Esophagus squamous epithelium (tissue), 4 donors: ENCODE results near the gene C19orf44. TPM values are rescaled to one million over a fixed set of nuclear protein-coding genes. Genes with fewer than 3 reads are reported as not detected.

Source experiments
- small RNA-seq, 4 donors: library from RNA; depleted of rRNA; stranded (forward); fragments of <200 nt; gene quantifications; one replicate each; pipeline ENCODE3, GENCODE V24; 2016
- total RNA-seq, 4 donors: library from RNA; depleted of rRNA; stranded (reverse); fragments of >200 nt; gene quantifications; one replicate each; pipeline ENCODE4 v1.1.0, GENCODE V29; 2016

The C19orf44 gene
- total RNA-seq, 4 donors from 2014 or later, result 2.5 to 10.0 (median 4.2) TPM

Small RNA genes lying within 50 kb of the gene (small RNA-seq; reads per million reads assigned to genes)
- gene RN7SL146P, result 0 to 0.14 (median 0) reads per million in 4 donors

Other genes starting within 250 kb of the C19orf44 start
- 10 to 100 TPM in 1 of 4 donors, 1 to 10 TPM in 3; 4.2 to 11.4 (median 8.0) TPM for gene KLF2, start 171.6 kb upstream of the C19orf44 start, total RNA-seq
- gene EPS15L1, start 24.4 kb upstream of the C19orf44 start, total RNA-seq, result 10 to 100 TPM in 3 of 4 donors, 1 to 10 TPM in 1; 8.1 to 21.7 (median 19.8) TPM
- not detected for gene CALR3, start 227 bp upstream of the C19orf44 start, total RNA-seq
- 10 to 100 TPM in 1 of 4 donors, 1 to 10 TPM in 3; 5.5 to 11.8 (median 9.6) TPM for gene CHERP, start 46.0 kb downstream of the C19orf44 start, total RNA-seq
- 10 to 100 TPM; 22.6 to 29.4 (median 25.3) TPM for gene SLC35E1, start 76.0 kb downstream of the C19orf44 start, total RNA-seq
- 1 to 10 TPM; 5.1 to 9.9 (median 8.4) TPM for gene MED26, start 131.8 kb downstream of the C19orf44 start, total RNA-seq
- gene SMIM7, start 163.8 kb downstream of the C19orf44 start, total RNA-seq, result 10 to 100 TPM; 54.0 to 89.5 (median 66.3) TPM
- gene TMEM38A, start 164.7 kb downstream of the C19orf44 start, total RNA-seq, result 1 to 10 TPM; 2.0 to 5.6 (median 2.7) TPM
- under 1 TPM; 0.04 to 0.41 (median 0.21) TPM for gene NWD1, start 223.5 kb downstream of the C19orf44 start, total RNA-seq